GM12801 (cell line): ENCODE data around the gene KNCN.

ENCODE experiments used
- TF ChIP-seq, protein P1 (sequence below): IDR thresholded peaks from one replicate; pipeline ENCODE4 v1.5.1; 2011; ENCODE audit warnings: control low read depth; ENCODE audit not compliant: insufficient read length; ENCODE audit errors: extremely low read depth

KNCN gene

DNA sequence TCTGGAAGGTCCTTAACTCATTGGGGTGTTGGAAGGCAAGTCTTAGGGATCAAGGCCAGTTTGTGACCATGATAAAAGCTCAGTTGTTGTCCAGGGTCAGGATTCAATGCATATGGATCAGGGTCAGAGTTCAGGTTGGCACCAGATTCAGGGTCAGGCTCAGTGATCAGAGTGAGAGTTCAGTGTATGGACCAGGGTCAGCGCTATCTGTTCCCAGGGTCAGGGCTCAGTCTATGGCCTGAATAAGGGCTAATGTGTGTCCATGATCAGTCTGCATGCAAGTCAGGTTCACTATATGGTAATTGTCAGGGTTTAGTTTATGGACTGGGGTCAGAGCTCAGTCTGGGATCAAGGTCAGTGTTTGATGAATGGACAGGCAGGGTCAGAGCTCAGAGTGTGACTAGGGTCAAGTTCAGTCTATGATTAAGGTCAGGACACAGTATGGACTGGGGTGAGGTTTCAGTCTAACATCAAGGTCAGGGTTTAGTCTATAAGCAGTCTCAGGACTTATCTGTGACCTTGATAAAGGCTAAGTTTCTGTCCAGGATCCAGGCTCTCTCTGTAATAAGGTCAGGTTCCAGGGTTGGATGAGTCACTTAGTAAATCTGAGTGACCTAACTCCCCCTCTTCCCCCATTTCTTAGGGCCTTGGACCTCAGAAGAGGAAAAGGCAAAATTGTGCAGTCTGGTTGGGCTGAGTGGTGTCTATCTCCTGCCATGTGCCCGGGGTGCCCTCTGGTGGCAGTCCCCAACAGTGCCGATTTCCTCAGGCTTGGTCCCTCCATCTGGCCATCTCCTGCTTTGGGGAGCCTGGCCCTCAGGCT lies 23.8 kb downstream of the KNCN start:
- TF ChIP-seq, protein P1, sequence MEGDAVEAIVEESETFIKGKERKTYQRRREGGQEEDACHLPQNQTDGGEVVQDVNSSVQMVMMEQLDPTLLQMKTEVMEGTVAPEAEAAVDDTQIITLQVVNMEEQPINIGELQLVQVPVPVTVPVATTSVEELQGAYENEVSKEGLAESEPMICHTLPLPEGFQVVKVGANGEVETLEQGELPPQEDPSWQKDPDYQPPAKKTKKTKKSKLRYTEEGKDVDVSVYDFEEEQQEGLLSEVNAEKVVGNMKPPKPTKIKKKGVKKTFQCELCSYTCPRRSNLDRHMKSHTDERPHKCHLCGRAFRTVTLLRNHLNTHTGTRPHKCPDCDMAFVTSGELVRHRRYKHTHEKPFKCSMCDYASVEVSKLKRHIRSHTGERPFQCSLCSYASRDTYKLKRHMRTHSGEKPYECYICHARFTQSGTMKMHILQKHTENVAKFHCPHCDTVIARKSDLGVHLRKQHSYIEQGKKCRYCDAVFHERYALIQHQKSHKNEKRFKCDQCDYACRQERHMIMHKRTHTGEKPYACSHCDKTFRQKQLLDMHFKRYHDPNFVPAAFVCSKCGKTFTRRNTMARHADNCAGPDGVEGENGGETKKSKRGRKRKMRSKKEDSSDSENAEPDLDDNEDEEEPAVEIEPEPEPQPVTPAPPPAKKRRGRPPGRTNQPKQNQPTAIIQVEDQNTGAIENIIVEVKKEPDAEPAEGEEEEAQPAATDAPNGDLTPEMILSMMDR, result peak; percentile 48

DNA sequence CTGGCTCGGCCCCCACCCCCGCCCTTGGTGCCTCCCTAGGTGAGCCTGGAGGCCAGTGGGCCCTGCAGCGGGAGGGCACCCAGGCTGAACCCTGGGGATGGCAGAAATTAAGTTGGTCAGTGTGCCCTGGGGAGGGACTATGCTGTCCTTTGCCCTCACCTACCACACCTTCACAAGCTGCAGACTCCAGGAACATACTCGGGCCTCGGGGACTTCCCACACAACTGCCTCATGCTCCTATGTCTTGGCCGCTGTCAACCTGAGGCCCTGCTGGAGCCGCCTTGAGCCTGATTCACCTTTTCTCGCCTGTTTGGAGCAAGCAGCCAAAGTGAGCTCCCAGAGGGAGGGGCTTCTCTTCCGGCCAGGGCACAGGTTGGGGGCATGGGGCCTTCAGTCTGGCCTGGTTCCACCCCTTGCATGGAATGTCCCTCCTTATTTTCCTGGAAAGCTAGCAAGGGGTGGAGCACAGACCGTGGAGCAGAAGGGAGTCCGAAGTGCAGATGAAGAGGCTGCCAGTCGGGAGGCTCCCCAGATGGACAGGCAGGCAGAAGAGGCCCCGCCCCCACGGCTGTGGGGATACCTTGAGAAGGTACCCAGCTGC lies 24.7 kb downstream of the KNCN start:
- TF ChIP-seq, protein P1, result no peak

DNA sequence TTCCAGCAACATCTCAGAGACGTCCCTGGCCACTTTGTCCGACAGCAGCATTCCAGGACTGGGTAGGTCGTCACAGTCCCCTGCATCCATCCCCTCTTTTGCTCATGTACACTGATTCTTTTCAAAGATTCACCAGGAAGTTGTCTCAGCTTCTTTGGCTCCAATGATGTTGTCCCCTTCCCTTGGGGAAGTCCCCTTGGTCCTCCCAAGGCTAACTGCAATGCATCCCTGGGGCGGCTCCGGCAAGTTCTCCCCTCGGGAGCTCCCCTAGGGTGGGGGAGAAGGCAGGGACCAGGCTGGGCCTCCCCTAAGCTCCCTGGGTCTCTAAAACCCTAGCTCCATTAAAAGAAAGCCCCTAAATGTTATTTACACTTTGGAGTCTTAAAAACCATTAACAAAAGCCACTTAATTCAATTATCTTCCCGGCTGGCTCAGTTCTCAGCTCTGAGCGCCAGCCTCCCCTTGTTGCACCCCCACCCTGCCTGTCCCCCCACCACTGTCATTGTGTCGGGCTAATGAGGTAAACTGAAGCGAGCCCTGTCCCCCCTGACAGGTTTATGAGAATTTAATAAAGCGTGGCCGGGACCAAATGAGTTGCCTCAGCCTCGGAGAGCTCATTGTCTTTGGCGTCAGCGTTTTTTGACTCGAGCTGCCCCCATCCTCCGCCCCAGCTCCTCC lies 25.3 kb downstream of the KNCN start:
- TF ChIP-seq, protein P1, result no peak

DNA sequence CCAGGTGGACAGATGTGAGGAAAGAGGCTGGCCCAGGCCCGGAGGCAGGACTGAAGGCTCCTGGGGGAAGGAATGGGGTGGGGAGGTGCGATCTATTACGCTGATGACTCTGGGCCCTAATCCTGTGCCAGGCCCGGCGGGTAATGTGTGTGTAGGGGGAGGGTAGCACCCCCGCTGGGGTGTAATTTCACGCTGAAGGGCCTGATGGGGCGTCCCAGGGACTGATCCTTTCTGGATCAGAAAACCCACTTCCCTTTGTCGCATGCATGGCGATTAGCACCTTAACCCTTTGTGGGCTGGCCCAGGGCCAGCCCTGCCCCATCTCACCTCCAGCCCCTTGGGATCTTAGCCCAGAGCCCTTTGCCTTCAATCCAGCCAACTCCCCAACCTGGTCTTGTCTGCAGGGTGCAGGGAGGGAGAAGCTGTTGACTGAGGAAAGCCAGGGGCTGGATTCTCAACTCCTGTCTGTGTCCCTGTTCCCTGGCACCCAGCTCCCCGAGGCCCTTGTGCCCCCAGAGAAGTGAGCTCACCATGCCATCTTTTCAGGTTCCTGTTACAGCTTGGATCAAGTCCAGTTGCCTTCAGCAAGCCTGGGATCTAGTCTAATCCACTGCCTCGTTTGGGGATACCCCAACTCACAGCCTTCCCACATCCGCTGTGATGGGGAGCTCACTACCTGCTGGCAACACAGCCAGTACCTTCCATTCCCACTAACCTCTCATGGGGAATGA lies 26.0 kb downstream of the KNCN start:
- TF ChIP-seq, protein P1, result no peak

DNA sequence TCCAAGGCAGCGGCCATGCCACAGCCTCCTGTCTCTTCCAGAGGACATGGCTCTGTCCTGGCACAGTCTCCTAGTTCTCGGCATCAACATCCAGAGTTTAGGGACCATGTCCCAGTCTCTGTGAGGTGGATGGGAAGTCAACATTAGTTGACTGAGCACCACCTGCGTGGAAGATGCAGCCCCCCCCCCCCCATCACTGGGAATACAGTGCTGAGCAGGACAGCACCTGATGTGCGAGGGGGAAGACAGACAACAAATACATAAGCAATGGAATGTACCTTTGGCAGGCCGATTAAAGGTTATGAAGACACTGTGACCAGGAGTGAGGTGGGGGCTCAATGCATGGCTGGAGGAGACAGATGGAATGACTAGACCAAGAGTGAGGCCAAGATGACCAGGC lies 26.6 kb downstream of the KNCN start:
- TF ChIP-seq, protein P1, result no peak

DNA sequence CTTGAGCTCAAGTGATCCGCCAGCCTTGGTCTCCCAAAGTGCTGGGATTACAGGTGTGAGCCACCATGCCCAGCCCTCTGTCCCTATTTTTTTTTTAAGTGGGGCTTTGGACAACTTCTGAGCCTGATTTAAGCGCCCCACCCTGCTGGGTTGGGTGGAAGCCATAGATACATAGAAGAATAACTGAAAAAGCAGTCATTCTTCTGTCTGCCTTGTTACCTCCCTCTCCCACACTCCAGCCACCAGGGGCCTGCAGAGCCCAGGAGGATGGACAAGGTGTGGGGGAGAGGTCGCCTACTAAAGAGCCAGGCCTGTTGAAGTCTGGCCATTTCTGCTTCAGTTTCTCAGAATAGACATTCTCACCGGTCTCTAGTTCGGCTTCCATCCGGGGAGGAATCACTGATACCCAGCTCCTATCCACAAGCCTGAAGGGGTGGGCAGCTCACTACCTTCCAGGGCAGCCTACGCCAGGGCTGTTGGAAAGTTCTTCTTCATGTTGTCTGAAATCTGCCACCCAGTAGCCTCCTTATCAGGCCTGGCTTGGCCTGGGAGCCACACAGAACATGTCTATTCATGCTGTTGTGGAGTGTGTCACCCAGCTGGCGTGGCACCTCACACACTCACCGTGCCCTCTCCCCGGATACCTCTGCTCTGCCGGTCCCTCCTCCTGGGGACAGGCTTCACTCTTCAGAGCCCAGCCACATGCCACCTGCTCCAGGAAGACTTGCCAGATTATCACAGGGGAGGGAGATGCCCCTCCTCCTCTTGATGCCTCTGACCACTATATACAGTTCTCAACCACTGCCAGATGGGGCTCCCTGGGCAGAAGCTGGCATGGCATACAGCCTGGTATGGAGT lies 27.7 kb downstream of the KNCN start:
- TF ChIP-seq, protein P1, result no peak
